ENCODE results near the gene ATP11A.

The ATP11A gene

DNA sequence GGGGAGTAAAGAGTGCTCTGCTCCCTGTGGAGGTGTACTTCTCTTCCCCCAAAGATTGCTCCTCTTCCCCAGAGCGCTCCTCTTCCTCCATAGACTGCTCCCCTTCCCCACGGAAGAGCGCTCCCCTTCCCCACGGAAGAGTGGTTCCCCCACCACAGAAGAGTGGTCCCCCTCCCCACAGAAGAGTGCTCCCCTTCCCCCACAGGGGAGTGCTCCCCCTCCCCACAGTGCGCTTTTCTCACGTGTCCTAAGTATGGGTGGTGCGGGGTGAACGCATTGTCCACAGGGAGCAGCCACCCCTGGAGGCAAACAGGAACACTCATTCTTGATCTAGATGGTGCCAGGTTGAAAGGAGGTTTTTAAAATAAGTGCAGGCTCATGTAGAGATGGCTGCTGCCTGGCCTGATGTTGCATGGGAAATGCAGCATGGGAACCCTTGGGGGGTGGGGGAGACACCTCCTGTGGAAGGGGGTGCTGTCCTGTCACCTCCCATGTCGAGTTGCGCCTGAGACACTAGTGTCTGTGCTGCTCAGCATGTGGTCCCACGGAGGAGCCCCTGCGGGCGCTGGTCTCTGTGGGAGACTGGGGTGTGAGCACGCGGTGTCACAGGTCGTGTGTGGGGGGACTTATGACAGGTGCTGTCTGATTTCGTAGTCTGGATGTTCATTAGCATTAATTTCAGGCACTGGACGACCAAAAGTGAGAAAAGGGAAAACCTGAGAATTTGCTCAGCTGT, 52.2 kb downstream of the ATP11A start:
- DNase-seq (ENCODE audit: low read depth in 2 of 2): no peak

DNA sequence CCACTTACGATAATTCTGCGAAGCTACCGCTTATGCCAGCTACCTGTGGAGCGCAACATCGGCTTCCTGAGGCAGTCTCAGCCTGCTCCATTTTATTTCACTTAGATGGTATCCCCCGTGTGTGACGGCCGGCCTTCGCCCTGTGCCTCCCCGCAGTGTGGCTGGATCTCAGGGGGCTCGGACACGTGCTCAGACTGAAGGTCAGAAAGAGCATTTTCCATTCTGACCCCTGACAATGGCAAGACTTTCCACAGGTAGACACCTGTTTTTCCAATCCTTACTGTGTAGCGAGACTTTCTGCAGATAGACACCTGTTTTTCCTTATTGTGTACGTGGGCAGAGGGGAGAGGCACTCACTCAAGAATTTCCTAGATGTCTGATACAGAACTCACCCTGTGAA, 52.7 kb downstream of the ATP11A start:
- no peak for DNase-seq (ENCODE audit: low read depth in 2 of 2)

DNA sequence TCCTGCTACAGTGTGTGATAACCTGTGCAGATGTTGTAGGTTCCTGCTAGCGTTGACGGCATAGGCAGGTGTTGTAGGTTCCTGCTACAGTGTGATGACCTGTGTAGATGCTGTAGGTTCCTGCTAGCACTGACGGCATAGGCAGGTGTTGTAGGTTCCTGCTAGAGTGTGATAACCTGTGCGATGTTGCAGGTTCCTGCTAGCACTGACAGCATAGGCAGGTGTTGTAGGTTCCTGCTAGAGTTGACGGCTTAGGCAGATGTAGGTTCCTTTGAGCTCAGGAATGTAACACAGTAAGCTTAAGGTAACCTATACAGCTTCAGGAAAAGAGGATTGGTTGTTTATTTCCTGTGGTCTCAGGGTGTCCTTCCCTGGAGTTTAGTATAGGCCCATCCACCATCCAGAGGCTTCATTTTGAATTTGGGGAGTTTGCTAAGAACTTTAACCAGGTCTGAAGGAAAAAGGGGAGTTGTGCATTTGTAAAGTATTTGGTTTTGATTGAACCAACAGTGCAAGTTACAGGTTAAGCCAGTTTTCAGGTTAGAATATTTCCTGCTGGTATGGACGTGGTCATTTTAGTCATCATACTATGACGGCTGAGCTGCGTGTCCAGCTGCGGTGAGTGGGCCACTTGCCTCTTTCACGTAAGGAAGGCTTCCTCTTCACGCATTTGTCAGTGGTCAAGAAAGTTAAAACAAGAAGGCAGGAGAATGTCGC, 53.8 kb downstream of the ATP11A start:
- no peak for DNase-seq (ENCODE audit: low read depth in 2 of 2)

DNA sequence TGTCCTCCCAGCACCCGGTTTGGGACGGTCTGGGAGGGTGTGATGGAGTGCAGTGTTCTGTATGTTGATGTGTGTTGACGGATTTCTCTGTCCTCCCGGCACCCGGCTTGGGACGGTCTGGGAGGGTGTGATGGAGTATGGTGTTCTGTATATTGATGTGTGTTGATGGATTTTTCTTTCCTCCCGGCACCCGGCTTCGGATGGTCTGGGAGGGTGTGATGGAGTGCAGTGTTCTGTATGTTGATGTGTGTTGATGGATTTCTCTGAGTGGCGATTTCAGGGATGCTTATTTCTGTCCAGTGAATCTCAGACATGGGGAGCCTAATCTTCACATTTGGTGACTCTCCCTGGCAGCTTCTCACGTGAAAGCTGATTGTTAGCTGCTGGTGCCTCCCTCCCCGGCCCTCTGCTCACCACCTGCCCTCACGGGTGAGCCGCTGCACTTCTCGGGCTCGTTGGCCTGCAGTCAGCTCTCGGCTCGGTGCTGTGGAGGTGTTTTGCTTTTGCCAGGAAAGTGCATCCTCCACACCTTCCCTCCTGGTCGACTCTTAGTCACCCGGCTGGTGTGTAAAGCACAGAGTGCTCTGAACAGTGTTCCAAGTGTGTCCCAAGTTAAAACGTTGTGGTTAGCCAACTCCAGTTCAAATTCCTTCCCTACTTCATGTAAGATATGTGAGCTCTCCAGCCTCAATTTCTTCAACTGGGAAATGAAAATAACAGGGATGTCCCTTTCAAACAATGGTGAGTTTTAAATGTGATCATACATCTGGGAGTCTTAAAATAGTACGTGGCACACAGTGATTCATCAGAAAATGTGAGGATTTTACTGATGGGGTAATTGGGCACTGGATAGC, 54.6 kb downstream of the ATP11A start:
- DNase-seq (ENCODE audit: low read depth in 2 of 2): no peak

DNA sequence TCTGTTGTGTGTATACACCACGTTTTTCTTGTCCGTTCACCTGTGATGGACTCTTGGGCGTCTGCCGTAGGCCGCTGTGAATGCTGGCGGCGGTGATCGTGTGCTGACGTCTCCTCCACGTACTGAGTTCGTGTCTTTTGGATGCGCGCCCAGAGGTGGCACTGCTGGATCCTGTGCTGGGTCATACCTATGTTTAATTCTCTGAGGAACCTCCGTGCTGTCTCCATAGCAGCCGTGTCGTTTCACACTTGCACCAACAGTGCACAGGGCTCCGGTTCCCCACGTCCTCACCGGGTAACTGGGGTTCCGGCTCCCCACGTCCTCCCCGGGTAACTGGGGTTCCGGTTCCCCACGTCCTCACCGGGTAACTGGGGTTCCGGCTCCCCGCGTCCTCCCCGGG, 56.2 kb downstream of the ATP11A start:
- DNase-seq (ENCODE audit: low read depth in 2 of 2): no peak

DNA sequence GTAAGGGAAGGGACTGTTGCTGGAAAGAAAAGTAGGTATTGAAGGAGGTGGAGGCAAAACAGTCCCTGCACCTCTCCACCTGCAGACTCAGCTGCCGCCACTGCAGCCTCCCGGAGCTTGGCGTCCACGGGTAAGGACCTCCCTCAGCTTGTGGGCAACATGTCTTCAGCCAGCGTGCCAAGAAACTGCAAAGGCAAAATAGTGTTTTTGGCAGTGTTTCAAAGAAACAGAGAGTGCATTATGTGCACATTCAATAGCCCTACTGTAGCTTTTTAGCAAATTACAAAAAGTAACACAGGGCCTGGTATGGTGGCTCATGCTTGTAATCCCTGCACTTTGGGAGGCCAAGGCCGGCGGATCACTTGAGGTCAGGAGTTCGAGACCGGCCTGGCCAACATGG, 57.4 kb downstream of the ATP11A start:
- no peak for DNase-seq (ENCODE audit: low read depth in 2 of 2)

DNA sequence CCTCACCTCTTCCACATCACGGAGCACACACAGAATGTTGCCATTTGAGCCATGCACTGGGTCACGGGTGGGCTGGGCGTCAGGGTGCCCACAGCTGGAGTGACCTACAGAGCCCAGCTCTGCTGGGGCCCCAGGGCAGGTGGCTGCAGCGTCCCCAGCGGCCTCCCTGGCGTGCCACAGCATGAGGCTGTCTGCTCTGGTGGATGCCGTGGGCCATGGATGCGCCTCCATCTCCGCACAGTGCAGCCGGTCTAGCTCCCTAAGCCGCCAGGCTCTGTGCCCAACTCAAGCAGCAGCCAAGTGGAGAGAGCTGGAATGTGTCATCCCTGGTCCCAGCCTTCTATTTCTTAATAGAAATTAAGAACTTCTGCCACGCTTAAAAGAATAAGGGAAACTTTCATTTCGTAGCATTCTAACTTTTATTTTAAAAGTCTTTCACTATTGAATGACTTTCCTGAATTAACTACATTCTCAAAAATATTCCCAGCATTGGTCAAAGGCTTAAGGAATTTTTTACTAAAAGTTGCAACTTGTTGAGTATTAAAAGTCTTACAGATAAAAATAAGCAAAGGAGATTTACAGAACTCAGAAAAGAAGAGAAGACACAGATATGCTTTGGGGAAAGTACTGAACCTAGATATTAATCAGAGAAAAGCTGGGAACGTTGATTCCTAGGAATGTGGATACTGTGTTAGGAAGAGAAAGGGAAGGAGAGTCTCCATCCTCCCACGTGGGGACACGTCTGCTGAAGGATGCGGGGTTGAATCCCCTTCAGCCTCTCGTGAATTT, 59.3 kb downstream of the ATP11A start:
- DNase-seq (ENCODE audit: low read depth in 2 of 2): no peak

DNA sequence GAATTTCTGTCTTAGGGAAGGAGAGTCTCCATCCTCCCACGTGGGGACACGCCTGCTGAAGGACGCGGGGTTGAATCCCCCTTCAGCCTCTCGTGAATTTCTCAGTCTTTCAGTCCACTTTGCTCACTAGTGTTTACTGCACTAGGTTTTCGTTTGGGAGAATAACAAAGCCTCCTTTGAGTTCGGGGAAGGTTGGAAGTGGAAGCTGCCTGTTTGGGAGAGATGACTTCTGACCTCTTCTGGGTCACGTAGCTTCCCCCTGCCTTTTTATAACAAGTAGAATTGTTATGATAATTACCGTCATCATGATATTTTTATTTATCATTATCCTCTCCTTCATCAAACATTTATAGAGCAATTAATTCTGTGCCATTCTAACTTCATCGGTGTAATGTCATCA, 60.7 kb downstream of the ATP11A start:
- no peak for DNase-seq (ENCODE audit: low read depth in 2 of 2)

DNA sequence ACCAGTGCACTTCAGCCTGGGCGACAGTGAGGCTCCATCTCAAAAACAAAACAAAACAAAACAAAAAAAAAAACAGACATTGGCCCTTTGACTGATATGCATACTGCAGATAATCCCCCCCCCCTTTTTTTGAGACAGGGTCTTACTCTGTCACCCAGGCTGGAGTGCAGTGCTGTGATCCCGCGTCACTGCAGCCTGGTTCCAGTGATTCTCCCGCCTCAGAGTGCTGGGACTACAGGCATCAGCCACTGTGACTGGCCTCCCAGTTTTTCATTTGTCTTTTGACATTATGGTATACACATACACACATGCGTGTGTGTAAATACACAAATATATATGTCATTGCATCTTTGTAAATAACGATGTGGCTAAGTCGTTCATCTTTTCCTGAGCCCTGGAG, 61.8 kb downstream of the ATP11A start:
- DNase-seq (ENCODE audit: low read depth in 2 of 2): no peak

DNA sequence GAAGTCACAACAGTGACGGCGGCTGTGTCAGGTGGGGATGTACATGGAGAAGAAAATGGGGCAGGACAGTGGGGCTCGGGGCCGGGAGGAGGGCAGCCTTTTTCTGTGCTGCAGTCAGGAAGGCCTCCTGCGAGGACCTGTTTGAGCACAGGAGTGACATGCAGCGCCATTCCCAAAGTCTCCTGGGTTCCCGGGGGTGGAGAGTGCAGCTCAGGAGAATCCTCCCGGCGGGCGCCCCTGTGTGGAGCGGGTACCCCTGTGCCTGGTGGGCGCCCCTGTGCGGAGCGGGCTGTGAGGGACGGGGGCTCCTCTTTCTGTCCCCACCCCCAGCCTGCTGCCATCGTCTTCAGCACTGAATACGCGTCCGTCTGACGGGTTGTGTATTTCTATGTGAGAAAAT, 62.4 kb downstream of the ATP11A start:
- no peak for DNase-seq (ENCODE audit: low read depth in 2 of 2)

DNA sequence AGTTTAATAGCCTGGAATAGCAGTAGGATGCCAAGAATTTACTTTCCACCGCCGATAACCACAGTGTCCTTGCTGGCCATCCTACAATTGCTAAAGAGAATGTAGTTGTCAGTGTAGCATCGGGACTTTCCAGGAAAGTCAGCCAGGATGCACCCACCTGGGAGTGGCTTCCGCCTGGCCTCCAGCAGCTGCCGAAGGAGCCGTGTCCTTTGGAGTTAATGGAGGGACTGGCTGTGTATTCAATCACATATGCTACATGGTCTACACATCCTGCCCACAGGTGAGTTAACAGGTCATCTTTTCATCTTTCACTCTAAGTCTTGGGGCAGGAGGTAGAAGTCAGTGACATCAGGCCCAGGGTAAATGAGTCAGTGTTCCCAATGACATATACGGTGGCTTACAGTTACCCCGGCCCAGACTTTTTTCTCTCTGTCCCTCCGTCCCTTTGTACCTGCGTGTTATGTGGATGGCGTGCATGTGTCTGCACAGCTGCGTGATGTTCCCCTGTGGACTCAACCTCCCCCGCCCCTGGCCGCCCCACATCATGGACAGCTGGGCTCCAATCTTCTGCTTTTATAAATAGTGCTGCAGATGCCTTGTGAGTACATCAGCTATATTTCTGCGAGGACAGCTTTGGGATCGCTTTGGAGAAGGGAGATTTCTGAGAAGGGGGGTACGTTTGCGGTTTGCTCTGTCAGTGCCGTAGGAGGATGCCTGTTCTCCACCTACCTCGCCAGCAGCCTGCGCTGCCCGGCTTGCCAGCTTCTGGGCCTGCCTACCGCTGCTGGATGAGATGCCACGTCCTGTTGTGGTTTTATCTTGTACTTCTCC, 63.1 kb downstream of the ATP11A start:
- DNase-seq (ENCODE audit: low read depth in 2 of 2): peak in 1 of 2 donors; percentile 2

DNA sequence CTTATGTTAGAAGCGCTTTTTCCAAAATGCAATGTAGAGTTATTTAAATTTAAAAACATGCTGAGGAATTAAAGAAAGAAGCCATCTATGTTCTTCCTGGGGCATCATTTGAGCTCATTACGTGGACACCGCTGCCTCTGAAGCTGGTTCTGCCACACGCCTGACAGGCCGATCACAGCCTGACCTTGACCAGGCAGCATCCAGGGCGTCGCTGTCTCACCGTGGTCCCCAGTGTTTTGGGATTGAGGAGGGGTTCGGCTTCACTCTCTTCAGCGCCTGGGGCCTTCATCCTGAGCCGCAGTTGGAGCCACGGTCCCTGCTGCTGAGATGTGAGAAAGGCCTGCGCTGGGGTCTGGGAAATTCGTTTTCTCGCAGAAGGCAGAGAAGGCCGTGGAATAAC, 64.0 kb downstream of the ATP11A start:
- no peak for DNase-seq (ENCODE audit: low read depth in 2 of 2)

DNA sequence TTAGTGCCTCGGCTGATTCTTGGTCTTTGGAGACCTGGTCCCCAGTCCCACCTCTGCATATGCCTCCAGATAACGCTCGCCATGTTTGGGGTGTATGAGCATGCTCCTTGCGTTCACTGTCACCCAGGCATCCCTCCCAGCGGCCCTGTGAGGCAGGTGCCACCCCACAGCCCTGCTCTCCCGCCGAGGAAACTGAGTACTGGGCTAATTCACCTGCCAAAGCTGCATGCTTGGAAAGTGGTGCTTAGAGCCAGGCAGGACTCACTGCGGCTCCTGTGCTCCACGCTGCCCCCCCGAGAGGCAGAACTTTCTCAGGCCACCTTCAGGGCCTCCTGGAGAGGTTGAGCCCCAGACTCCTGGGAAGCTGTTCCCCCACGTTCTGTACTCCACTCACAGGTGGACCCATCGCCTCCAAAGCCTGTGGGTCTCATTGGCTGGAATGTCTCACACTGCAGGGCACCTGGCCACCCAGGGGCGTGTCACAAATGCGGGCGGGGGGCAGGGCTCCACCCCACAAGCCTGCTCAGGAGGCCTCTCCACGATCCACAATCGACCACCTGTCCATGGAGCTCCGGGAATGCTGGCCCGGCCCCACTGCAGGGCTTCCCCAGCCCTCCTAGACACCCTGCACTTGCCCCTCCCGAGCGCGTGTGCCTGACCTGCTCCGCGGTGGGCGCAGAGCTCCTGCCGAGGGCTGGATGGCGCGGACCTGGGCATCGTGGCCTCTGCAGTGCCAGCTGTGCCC, 64.6 kb downstream of the ATP11A start:
- no peak for DNase-seq (ENCODE audit: low read depth in 2 of 2)

DNA sequence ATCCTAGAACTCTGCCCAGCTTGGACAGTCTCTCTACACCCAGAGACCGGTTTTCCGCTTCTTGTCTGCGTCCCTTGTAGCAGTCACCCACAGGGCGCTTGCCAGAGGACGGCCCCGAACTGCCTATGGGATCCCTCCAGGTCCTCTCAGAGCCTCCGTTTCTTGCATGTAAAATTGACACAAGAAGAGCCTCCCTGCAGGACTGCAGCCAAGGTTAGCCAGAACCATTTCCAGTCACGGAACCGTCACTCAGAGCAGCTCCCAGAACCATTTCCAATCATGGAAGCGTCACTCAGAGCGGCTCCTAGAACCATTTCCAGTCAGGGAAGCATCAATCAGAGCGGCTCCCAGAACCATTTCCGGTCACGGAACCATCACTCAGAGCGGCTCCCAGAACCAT, 65.5 kb downstream of the ATP11A start:
- DNase-seq (ENCODE audit: low read depth in 2 of 2): no peak

DNA sequence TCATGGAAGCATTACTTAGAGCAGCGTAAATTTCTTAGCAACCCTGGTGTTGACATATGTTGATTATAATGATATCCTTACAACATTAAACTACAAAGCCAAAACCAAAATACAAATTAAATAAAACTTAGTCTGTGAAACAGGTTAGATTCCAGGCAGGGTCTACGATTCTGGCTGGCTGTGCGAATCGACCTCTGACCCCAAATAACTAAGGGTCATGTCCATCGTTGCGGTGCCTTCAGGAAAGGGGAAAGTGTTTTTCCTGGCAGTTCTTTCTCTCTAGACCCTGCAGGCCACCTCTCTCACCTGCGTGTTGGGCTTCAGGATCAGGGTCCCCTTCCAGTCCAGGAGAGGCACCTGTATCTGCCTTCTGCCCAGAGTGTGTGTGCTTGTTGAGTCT, 66.2 kb downstream of the ATP11A start:
- DNase-seq (ENCODE audit: low read depth in 2 of 2): no peak

DNA sequence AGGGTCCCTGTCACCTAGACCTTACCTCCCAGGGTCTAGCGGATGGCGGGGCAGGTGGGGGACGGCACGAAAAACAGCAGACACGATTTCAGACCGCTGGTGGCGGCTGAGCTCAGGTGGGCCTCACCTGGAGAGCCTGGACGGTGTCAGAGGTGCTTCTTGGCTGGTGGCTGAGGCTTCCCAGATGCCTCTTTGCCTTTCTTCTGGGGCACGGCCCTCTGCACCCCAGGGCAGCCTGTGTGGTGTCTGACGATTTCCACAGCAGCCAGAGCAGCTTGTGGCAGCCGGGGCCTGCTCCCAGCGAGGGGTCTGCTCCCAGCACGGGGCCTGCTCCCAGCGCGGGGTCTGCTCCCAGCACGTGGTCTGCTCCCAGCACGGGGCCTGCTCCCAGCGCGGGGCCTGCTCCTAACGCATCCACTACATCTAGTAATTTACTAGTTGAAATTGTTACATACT, 66.7 kb downstream of the ATP11A start:
- no peak for DNase-seq (ENCODE audit: low read depth in 2 of 2)

DNA sequence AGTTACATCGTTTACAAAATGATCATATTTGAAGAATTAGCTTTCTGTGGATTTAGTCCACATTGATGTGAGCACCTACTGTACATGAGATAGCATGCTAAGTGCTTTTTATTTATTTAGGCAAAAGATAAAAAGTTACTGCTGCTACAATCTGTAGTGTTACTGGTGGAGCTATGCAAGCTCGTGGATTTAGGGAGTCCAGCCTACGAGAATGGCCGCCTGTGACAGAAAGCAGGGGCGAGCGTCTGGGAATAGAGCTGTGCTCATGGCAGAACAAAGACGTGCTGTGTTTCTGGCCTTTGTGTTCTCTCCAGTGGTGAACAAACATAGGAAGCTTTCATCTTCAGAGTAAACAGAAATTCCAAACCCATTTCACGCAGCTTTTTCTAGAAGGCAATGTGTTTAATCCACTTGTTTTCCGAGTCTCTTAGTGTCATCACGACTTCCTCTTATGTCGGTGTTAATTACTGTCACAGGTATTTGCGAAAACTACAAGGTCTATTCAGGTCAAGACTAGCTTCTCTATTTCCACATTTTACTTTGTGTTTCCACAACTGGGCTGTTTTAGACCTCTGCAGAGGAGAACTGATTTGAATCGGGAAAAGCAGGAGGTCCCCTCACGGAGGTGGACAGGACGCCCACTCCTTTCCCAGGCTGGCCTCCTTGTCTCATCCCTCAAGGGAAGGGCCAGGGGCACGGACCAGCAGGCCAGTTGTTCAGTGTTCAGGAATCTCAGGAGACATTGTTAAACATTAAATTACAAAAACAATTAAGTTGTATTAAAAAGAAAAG, 67.3 kb downstream of the ATP11A start:
- no peak for DNase-seq (ENCODE audit: low read depth in 2 of 2)

DNA sequence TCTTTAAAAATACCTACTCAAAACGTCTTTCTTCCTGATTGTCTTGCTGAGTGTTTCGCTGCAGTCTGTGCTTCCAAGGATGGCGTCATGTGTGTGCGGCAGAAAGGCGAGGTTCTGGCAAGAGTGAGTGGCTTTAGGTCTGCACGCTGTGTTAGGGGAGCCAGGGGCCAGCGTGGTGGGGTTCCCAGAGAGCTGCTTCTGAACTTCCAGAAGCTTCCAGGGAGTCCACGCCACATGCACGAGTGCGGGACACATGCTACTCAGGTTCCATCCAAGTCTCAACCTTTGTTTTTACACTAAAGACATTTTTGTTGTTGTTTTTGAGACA, 67.9 kb downstream of the ATP11A start:
- no peak for DNase-seq (ENCODE audit: low read depth in 2 of 2)

DNA sequence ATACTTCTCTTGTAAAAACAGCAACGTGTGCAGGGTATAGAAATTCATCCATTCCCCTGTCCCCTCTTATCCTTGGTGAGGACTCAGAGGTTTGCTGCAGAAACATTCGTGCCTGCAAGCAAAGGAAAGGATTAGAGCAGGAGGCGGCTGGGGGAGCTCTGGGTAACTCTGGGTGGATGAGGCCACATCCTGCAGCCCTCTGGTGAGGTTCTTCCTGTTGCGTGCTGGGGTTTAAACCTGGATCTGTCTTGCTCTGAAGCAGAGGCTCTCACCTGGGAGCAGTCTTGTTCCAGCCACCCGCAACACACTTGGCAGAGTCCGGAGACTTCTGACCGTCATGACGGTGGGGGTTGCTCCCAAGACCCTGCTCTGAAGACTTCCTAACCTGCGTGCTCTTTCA, 69.2 kb downstream of the ATP11A start:
- no peak for DNase-seq (ENCODE audit: low read depth in 2 of 2)

DNA sequence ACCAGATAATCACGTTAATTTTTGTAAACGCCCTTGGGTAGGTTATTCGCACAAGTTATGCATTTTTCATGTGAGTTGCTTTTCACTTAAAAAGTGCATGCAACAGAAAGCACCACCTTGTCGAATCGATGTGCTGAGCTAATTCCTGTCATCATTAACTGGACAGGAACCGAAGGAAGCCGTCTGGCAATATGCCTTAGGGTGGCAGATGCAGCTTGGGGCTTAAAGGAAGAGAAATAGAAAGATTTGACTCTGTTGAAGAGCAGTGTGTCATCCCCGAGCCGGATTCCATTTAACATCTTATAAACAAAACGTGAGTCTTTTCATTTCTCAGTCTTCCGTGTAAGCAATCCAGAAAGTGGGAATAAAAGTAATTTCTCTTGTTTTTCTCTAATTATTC, 70.0 kb downstream of the ATP11A start:
- no peak for DNase-seq (ENCODE audit: low read depth in 2 of 2)

Data from stimulated activated CD8-positive, alpha-beta memory T cell treated with anti-CD3 and anti-CD28 coated beads, Interleukin-2, amount 100 ng/mL, for 48 hours (primary cell).